ENCODE data around the gene LECT2.

GRCh38 chr5:135988546-135988945 is 33.8 kb upstream of the LECT2 start:
- no peak for TF ChIP-seq CTCF (conservative IDR thresholded peaks at IDR 0.05)
- TF ChIP-seq ZFX (IDR thresholded peaks at IDR 0.05): no peak

Measured in C4-2B (cell line).